ENCODE measurements around the gene IER5L. TPM values are rescaled to one million over a fixed set of nuclear protein-coding genes. Genes with fewer than 3 reads are reported as not detected.

Gene IER5L
- total and polyA plus RNA-seq, 2 of the 8 experiments (the other 6 are each of a cell fraction or from before 2014, with no cell fraction given), result 0.65 to 1.0 TPM

DNA sequence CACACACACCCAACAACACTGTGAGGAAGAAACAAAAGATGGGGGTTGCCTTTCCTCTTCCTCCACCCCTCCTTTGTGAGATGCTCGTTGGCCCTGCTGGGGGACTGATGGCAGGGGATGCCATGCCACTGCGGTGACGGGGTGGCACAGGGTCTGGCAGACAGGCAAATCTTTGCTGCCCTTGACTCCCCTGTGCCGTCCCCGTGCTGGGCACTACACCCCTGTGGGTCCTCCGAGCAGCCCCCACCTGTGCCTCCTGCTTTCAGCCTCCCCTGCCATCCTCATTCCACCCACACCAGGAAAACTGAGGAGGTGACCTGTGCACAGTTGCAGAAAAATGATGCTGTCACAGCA is 40.2 kb upstream of the IER5L start (continued):
- TF ChIP-seq EP300 (IDR thresholded peaks at IDR 0.05; ENCODE audit: borderline replicate concordance in 1 of 2, low read depth in 2 of 2, low read length in 2 of 2) (no peak), GABPA (IDR thresholded peaks at IDR 0.05; ENCODE audit: borderline replicate concordance, insufficient read depth, low read length) (no peak)
